ENCODE results near the gene PTPN11. TPM values are rescaled to one million over a fixed set of nuclear protein-coding genes. Genes with fewer than 3 reads are reported as not detected.

PTPN11 gene
- total RNA-seq, 1 experiment from 2014 or later = 181 TPM

DNA sequence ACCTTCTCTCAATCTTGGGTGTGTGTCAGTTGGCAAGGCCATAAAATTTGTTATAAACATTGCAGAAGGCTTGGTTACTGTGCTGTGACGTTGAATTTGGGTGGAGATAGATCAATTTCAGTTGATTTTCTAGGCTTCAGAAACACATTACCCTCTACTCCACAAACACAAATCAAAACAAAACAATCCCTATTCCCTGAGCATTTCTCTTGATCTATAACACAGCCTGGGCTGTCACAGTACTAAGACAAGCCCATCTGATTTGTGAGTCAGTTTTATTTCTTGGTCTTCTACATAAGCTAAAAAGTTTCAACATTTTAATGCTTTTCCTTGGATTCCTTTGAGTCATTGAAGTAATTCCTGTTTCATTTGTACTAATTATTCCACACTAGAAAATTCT, 79.8 kb downstream of the PTPN11 start:
- Histone ChIP-seq H3K27ac (ENCODE audit: low read depth, low read length) (no peak overlapping the region), H3K79me2 (ENCODE audit: insufficient read depth, low read length) (no peaks in the 10 kb centered on the region), H3K4me3 (replicated peaks in 1 of 2; ENCODE audit: low read depth in 1 of 2, low read length in 2 of 2) (no peak overlapping the region), H3K9me2 (ENCODE audit: insufficient read depth) (no peaks in the 10 kb centered on the region), H3K4me1 (ENCODE audit: control insufficient read depth in 1 of 2, insufficient read depth in 2 of 2, low read length in 2 of 2) (no peaks in the 10 kb centered on the region), H3K27me3 (ENCODE audit: insufficient read depth, low read length) (no peaks in the 10 kb centered on the region), H4K20me1 (ENCODE audit: insufficient read depth) (no peaks in the 10 kb centered on the region), H2AFZ (ENCODE audit: low read depth, low read length, poor library complexity, severe bottlenecking) (no peak overlapping the region), H3K4me2 (ENCODE audit: low read length) (no peak overlapping the region), H3K9ac (ENCODE audit: low read length) (no peak overlapping the region), H3K36me3 (ENCODE audit: control insufficient read depth in 1 of 2, insufficient read depth in 2 of 2, low read length in 2 of 2) (peaks cover 8 to 10% of the 10 kb centered on the region in 2 experiments; a peak in 2 of 4 replicates), H3K9me3 (ENCODE audit: control insufficient read depth in 1 of 2, insufficient read depth in 1 of 2, low read depth in 1 of 2, low read length in 2 of 2) (no peaks in the 10 kb centered on the region)
- TF ChIP-seq SIN3A (IDR thresholded peaks at IDR 0.05; ENCODE audit: low read depth) = no peak
- no peak for TF ChIP-seq EGR1 (IDR thresholded peaks at IDR 0.05; ENCODE audit: low read depth)
- no peak for TF ChIP-seq FOSL1 (IDR thresholded peaks at IDR 0.05; ENCODE audit: low read depth)
- TF ChIP-seq, protein P1, sequence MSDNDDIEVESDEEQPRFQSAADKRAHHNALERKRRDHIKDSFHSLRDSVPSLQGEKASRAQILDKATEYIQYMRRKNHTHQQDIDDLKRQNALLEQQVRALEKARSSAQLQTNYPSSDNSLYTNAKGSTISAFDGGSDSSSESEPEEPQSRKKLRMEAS (IDR thresholded peaks at IDR 0.05) = no peak
- TF ChIP-seq ZNF274 (IDR thresholded peaks at IDR 0.05; ENCODE audit: low read depth, low read length) = no peak
- TF ChIP-seq, protein P2, sequence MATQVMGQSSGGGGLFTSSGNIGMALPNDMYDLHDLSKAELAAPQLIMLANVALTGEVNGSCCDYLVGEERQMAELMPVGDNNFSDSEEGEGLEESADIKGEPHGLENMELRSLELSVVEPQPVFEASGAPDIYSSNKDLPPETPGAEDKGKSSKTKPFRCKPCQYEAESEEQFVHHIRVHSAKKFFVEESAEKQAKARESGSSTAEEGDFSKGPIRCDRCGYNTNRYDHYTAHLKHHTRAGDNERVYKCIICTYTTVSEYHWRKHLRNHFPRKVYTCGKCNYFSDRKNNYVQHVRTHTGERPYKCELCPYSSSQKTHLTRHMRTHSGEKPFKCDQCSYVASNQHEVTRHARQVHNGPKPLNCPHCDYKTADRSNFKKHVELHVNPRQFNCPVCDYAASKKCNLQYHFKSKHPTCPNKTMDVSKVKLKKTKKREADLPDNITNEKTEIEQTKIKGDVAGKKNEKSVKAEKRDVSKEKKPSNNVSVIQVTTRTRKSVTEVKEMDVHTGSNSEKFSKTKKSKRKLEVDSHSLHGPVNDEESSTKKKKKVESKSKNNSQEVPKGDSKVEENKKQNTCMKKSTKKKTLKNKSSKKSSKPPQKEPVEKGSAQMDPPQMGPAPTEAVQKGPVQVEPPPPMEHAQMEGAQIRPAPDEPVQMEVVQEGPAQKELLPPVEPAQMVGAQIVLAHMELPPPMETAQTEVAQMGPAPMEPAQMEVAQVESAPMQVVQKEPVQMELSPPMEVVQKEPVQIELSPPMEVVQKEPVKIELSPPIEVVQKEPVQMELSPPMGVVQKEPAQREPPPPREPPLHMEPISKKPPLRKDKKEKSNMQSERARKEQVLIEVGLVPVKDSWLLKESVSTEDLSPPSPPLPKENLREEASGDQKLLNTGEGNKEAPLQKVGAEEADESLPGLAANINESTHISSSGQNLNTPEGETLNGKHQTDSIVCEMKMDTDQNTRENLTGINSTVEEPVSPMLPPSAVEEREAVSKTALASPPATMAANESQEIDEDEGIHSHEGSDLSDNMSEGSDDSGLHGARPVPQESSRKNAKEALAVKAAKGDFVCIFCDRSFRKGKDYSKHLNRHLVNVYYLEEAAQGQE (IDR thresholded peaks at IDR 0.05; ENCODE audit: low read depth) = no peak
- TF ChIP-seq, protein P3, sequence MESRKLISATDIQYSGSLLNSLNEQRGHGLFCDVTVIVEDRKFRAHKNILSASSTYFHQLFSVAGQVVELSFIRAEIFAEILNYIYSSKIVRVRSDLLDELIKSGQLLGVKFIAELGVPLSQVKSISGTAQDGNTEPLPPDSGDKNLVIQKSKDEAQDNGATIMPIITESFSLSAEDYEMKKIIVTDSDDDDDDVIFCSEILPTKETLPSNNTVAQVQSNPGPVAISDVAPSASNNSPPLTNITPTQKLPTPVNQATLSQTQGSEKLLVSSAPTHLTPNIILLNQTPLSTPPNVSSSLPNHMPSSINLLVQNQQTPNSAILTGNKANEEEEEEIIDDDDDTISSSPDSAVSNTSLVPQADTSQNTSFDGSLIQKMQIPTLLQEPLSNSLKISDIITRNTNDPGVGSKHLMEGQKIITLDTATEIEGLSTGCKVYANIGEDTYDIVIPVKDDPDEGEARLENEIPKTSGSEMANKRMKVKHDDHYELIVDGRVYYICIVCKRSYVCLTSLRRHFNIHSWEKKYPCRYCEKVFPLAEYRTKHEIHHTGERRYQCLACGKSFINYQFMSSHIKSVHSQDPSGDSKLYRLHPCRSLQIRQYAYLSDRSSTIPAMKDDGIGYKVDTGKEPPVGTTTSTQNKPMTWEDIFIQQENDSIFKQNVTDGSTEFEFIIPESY (IDR thresholded peaks at IDR 0.05; ENCODE audit: extremely low read depth, insufficient replicate concordance, low read length) = no peak
- no peak for TF ChIP-seq YY1 (IDR thresholded peaks at IDR 0.05; ENCODE audit: extremely low read depth, insufficient replicate concordance, low read depth, low read length)
- no peak for TF ChIP-seq SRF (IDR thresholded peaks at IDR 0.05; ENCODE audit: low read depth)
- TF ChIP-seq, protein P4, sequence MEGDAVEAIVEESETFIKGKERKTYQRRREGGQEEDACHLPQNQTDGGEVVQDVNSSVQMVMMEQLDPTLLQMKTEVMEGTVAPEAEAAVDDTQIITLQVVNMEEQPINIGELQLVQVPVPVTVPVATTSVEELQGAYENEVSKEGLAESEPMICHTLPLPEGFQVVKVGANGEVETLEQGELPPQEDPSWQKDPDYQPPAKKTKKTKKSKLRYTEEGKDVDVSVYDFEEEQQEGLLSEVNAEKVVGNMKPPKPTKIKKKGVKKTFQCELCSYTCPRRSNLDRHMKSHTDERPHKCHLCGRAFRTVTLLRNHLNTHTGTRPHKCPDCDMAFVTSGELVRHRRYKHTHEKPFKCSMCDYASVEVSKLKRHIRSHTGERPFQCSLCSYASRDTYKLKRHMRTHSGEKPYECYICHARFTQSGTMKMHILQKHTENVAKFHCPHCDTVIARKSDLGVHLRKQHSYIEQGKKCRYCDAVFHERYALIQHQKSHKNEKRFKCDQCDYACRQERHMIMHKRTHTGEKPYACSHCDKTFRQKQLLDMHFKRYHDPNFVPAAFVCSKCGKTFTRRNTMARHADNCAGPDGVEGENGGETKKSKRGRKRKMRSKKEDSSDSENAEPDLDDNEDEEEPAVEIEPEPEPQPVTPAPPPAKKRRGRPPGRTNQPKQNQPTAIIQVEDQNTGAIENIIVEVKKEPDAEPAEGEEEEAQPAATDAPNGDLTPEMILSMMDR (IDR thresholded peaks at IDR 0.05 in 2 of 3, conservative IDR thresholded peaks at IDR 0.05 in 1 of 3; ENCODE audit: borderline replicate concordance in 1 of 3, insufficient read depth in 1 of 3, low read depth in 2 of 3, low read length in 2 of 3) = no peak
- TF ChIP-seq POLR2A (IDR thresholded peaks at IDR 0.05; ENCODE audit: borderline replicate concordance, extremely low read depth, insufficient read depth, insufficient read length) = no peak
- no peak for TF ChIP-seq POLR2AphosphoS5 (IDR thresholded peaks at IDR 0.05; ENCODE audit: low read depth, low read length)
- POLR2A ChIA-PET = no interaction called here
- CTCF ChIA-PET = no interaction called here
- ATAC-seq (no peak), DNase-seq (ENCODE audit: low read depth, low spot score) (no peak)
- intact Hi-C loops (cut with micrococcal nuclease) = no loop called here
- RAD21 ChIA-PET (ENCODE audit: low non-redundant PET in 1 of 2, low total read pairs in 2 of 2, uncharacterized antibody in 2 of 2, unreplicated experiment in 2 of 2) = no interaction called here
- no TSS peak for BruUV-seq (replicated peaks)

All from HCT116 (cell line).